NCI-H146 (cell line): Measurements from ENCODE around the gene DNPEP.

Experiments
- DNase-seq: peaks from one replicate; lab custom pipeline; 2025; lab: John Stamatoyannopoulos, UW

DNPEP gene

GRCh38 chr2:219387306-219388120 is at the start of gene DNPEP:
Gene DNPEP (minus strand): TSS chr2:219387912. CDS start chr2:219387794, 118 bp downstream.
- DNase-seq: peak; percentile 89

GRCh38 chr2:219437141-219437540 is 49.4 kb upstream of the DNPEP start:
- no peak for DNase-seq

- DNase-seq: no peak
Measured at GRCh38 chr2:219436491-219436890, 48.8 kb upstream of the DNPEP start.

- no peak for DNase-seq
Measured at GRCh38 chr2:219435701-219436100, 48.0 kb upstream of the DNPEP start.

GRCh38 chr2:219434718-219435525 is 47.2 kb upstream of the DNPEP start, which contains the start of gene SPEG:
Gene SPEG (plus strand): TSS chr2:219434843. CDS start chr2:219434978, 135 bp downstream.
- DNase-seq: peak; percentile 40

- no peak for DNase-seq
Measured at GRCh38 chr2:219434468-219434717, 46.7 kb upstream of the DNPEP start.

GRCh38 chr2:219433666-219434467 is 46.2 kb upstream of the DNPEP start:
- peak; percentile 67 for DNase-seq

GRCh38 chr2:219430633-219431615 is 43.2 kb upstream of the DNPEP start:
- DNase-seq: peak; percentile 26

GRCh38 chr2:219429958-219430606 is 42.4 kb upstream of the DNPEP start:
- no peak for DNase-seq

- DNase-seq: no peak
Measured at GRCh38 chr2:219428469-219428868, 40.8 kb upstream of the DNPEP start.

- no peak for DNase-seq
Measured at GRCh38 chr2:219426534-219427136, 38.9 kb upstream of the DNPEP start.

GRCh38 chr2:219426068-219426443 is 38.3 kb upstream of the DNPEP start:
- DNase-seq: no peak

GRCh38 chr2:219425238-219426067 is 37.7 kb upstream of the DNPEP start:
- DNase-seq: no peak

- DNase-seq: no peak
Measured at GRCh38 chr2:219423652-219424377, 36.1 kb upstream of the DNPEP start.

GRCh38 chr2:219422952-219423534 is 35.3 kb upstream of the DNPEP start:
- no peak for DNase-seq

GRCh38 chr2:219421323-219421722 is 33.6 kb upstream of the DNPEP start:
- DNase-seq: no peak

- DNase-seq: no peak
Measured at GRCh38 chr2:219420687-219421086, 33.0 kb upstream of the DNPEP start.
